ENCODE results near the gene VWA8.
A peak's percentile ranks its signal among the peaks of the same experiment; 100 is the strongest.
"Not testable (repeated sequence)": the region's sequence is repeated elsewhere in the genome, so short reads cannot be mapped to it uniquely, and the experiment has no call there.

VWA8 gene

DNA sequence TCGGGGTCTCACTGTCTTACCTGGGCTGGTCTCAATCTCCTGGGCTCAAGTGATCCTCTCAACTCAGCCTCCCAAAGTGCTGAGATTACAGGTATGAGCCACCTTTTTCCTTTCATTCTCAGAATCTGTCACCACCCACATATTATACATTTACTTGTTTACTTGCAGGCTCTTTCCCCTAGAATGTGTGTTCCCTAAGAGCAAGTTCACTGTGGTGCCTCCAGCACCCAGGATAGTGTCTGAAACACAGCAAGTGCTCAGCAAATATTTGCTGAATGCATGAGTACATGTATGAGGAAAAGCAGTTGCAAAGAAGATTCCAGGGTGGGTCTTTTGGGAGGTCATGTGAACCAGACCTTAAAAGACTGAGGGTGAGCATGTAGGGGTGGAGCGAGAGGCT lies 406.7 kb downstream of the VWA8 start:
- no peak for DNase-seq (ENCODE audit: low read depth)

DNA sequence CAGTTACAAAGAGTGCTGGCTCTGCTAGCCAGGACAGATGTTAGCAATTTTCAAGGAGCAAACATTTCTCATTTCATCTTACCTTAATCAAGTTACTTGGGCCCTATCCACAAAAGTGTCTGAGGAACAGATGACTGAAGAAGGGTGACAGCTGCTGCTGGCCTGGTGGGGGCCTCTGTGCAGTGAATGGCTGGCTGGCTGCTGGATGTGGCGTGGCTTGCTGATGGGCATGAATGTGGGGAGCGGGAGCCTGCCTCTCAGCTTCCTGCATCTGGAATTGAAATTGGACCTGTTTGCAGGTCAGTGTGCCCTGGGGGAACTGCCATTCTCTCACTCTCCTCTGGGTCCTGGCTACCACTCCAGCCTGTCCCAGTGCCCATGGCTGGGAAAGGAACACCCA lies 408.9 kb downstream of the VWA8 start:
- DNase-seq (ENCODE audit: low read depth) = no peak

- DNase-seq (ENCODE audit: low read depth) = no peak
Observed at GRCh38 chr13:41550276-41550675, 410.6 kb downstream of the VWA8 start.

DNA sequence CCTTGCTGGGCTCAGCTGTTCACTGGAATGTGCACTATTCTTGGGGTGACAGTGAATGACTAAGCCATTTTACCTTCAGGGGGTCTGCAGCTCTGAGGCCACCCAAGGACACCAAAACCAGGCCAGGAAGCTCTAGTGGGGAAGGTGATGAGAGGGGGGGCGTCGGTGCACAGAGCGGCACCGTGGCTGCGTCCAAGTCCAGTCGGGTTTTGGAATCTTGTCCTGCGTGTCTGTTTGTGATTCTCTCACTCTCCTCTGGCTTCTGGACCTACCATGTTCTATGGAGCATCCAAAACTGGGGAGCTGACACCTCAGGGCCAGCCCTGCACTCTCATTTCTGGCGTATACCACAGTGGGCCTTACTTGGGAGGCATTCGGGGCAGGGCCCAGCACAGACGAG lies 411.4 kb downstream of the VWA8 start:
- no peak for DNase-seq (ENCODE audit: low read depth)

DNA sequence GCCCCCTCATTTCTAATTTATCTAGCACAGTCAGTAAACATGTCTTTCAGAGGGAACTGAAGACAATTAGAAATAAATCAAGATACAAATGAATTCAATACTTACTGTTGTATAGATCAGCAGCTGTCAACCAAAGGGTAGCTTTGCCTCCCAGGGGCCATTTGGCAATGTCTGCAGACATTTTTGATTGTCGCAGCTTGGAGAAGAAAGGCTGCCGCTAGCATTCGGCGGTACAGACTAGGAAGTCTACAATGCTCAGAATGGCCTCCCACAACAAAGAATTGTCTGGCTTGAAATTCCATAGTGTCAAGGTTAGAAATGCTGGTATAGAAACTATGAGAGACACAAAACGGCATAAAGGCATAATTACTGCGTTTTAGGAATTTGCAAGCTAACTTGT lies 412.0 kb downstream of the VWA8 start:
- no peak for DNase-seq (ENCODE audit: low read depth)

- DNase-seq (ENCODE audit: low read depth) = no peak
Observed at GRCh38 chr13:41548031-41548430, 412.9 kb downstream of the VWA8 start.

GRCh38 chr13:41547251-41548000 lies 413.5 kb downstream of the VWA8 start:
- no peak for DNase-seq (ENCODE audit: low read depth)

DNA sequence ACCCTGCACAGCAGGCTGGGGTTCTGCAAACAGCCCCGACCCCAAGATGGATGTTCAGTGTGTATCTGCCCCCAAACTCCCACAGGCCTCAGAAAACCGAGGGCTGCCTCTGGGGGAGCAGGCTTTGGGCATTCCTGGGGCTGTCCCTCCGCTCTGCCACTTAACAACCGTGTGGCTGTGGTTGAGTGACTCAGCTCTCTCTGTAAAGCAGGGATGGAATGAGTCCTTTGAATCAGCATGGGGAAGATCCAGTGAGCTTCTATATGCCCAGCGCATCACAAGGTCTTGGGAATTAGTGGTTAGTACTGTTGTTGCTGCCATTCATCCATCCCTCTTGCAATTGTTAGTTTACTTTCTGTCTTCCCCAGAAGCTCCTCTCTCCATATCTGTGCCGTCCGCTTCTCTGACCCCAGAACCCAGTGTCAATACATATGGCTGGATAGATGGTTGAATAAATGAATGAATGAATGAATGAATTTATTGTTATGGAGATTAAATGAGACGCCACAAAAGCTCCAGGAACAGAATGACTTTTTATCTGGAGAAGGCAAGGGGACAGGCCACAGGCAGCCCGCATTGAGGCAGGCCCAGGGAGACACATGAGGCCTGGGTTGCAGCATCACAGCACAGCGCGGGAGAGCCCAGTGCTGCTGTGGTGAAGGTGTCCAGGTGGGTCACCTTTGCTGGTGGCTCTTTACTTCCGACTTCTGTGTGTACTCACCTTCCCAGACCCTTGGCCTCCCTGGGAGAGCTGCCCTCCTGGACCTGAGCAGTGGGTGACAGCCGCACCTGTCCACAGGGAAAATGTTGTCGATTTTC lies 414.3 kb downstream of the VWA8 start:
- peak; percentile 34 for DNase-seq (ENCODE audit: low read depth)

GRCh38 chr13:41545432-41545707 lies 415.5 kb downstream of the VWA8 start:
- no peak for DNase-seq (ENCODE audit: low read depth)

GRCh38 chr13:41543664-41544300 lies 417.1 kb downstream of the VWA8 start:
- no peak for DNase-seq (ENCODE audit: low read depth)

DNA sequence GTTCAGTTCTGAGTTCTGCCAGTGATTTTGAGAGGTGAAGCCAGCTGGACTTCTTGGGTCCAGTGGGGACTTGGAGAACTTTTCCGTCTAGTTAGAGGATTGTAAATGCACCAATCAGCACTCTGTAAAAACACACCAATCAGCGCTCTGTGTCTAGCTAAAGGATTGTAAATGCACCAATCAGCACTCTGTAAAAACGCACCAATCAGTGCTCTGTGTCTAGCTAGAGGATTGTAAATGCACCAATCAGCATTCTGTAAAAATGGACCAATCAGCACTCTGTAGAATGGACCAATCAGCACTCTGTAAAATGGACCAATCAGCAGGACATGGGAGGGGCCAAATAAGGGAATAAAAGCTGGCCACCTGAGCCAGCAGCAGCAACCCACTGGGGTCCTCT lies 418.1 kb downstream of the VWA8 start:
- not testable (repeated sequence) for DNase-seq (ENCODE audit: low read depth)

GRCh38 chr13:41542281-41542680 lies 418.6 kb downstream of the VWA8 start:
- DNase-seq (ENCODE audit: low read depth) = no peak

DNA sequence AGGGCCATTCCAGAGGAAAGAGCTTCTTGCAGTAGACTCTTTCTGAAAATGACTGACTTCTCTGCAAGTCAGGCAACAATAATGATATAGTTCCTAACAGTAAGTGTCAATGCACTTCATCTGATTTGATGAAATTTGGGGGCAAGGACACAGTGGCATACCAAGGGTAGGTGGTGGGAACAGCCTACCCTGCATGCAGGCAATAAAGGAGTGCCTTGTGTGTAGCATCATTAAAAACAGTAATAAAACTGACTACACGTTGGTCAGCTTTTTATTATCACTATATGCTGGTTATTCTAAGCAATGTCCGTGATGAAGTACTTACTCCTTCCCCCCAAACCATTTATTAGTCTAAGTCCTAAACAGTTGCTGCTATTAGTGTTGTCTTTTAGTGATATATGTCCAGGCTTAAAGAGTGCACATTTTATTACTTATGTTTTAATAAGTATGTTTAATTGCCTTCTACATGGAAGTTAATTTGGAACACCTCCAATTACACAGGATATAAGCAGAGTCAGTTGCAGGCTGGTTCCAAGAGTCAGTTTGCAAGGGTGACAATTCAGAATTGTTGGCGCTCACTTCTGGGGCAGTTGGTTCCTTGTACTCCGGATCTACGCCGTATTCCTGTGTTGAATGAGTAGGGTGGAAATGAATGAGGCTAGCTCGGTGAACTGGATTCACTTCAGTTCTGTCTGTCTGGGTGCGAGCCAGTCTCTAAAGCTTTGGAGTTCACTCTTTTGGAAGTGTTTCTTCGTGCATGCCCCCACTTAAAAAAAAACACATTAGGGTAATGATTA lies 419.6 kb downstream of the VWA8 start:
- no peak for DNase-seq (ENCODE audit: low read depth)

- not testable (repeated sequence) for DNase-seq (ENCODE audit: low read depth)
Observed at GRCh38 chr13:41540240-41540639, 420.7 kb downstream of the VWA8 start.

DNA sequence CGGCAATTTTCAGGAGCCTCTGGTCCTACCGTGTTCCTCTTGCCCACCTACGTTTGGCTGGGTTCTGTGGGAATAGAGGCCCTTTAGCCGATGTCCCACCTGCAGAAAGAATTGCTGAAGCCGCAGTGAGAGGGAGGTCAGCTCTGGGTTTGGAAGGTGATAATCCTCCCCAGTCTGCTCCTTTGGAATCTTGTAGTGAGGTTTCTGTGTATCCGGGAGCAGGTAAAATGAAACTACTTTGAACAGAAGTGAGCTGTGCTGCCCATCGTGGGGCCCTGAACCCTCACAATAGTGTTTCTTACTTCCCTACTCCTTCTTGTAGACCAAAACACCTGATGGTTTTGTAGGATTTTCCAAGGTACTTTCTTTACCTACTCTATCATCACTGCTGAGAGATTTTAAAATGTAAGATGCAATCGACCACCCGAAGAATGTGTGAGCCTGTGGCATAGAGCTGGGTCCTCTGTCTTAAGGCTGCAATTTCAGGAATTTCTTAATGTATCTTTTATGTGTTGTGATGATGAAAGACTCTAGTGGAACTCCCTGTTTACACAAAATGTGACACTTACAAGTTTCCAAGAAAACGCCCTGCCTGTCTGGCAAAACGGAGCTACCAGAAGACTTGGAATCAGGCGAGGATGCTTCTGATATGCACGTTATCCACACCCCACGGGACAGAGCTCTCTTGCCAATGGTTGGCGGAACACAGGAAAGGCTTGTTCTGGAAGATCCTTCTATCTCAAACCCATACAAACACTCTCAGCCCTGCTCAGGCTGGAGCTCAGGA lies 427.4 kb downstream of the VWA8 start:
- no peak for DNase-seq (ENCODE audit: low read depth)

DNA sequence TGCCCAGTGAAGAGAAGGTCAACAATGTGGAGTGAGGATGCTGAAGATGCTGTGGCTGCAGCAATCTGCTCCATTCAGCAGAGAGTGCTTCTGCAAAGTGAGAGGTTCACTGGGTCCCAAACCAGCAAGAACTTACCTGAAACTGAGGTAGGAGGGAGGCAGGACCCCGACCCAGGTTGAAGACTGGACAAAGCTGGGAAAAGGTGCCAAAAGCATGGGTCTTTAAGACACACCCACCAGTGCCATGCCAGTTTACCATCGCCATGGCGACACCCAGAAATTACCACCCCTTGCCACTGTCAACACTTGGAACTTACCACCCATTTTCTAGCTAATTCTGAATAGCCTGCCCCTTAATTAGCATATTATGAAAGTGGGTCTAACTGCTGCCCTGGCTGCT lies 432.9 kb downstream of the VWA8 start:
- no peak for DNase-seq (ENCODE audit: low read depth)

DNA sequence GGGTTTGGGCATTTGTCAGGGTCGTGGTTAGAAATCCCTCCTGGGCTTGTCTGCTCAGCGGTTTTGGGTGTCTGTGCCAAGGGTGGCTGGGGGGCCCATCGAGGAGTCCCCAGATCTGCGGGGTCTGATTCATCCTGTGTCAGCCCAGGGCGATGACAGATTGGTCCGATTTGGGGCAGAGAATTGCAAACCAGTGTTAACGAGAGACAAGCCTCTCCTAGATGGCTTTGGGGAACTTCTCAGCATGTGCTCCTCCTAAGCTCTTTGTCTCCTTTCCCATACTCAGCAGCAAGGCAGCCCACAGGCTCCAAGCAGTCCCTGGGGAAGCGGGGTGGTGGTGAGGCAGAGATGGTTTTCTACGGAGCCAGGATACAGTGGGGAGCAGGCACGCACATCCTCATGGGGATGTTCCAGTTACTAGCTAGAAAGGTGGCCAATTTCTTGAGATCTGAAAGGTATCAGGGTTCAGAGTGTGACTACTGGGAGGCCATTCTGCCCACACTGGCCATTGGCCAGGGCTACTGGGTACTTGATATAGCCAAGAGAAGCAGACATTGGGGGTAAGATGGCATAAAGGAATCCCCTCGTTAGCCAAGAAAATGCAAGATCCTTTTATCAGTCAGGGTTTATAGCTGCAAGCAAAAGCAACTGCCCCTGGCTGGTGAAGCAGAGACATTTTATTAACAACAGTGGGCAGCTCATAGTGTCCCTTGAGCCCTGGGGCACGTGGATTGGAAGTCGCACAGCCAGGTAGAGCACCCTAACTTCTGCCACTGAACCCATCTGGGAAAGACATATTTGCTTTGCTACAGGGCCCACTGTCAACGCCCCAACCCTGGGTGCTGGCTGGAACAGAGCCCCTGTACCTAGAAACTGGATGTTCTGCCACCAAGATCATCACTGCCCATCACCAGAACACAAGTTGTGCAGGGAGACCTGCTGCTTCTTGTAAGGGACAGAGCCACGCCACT lies 440.0 kb downstream of the VWA8 start:
- no peak for DNase-seq (ENCODE audit: low read depth)

DNA sequence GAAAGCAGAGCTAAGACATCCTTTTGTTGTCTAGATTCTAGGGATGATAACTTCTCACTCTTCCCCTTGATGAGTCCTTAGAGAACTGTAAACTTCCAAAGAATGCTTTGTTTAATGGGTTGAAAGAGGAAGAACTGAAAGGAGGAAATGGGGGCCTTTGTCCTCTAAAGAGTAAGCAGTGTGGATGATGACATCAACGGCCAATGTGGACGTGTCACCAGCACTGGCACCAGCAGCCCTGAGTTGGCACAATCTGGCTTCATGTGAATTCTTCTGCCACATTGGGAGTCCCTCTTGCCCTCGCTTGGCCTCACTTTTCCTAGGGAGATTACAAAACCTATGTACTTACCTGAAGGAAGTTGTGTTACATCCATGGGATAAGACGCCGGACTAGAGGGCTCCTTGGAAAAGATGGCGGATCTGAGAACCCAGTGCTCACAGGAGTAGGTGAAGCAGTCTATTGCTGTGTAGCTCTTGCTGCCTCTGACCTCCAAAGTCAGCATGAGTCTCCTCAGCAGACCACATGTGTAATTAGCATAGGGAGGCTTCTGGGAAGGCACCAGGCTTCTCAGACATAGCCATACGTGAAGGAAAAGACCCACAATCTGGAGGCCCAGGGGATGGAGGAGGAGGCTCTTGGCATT lies 440.8 kb downstream of the VWA8 start:
- no peak for DNase-seq (ENCODE audit: low read depth)
